Naive B cell (primary cell): ENCODE data around the gene SCP2. TPM values are rescaled to one million over a fixed set of nuclear protein-coding genes. Genes with fewer than 3 reads are reported as not detected.

Experiments used
- ATAC-seq, 2 donors: fragments of 150-1000 bp; cut with Tn5 transposase; 2 replicates each; pipeline ENCODE4 v1.10.0; 2021; ENCODE audit warnings: low read depth in 2 of 2, mild to moderate bottlenecking in 2 of 2, moderate library complexity in 2 of 2
- DNase-seq: peaks from one replicate; pipeline ENCODE4 v3.0.0; 2022
- H3K27ac Mint-ChIP-seq, 6 donors: one replicate each; pipeline ENCODE4 v1.8.0; 2020 to 2022; ENCODE audit warnings: mild to moderate bottlenecking in 6 of 6, mixed read lengths in 6 of 6, moderate library complexity in 5 of 6, inconsistent platforms in 2 of 6
- H3K27me3 Mint-ChIP-seq, 3 donors: one replicate each; pipeline ENCODE4 v1.8.0; 2021 to 2022; ENCODE audit warnings: mixed read lengths in 3 of 3, mild to moderate bottlenecking in 1 of 3
- H3K36me3 Mint-ChIP-seq, 2 donors: one replicate each; pipeline ENCODE4 v1.8.0; 2020 to 2022; ENCODE audit warnings: mixed read lengths in 2 of 2, inconsistent platforms in 1 of 2, mild to moderate bottlenecking in 1 of 2
- H3K4me1 Mint-ChIP-seq, 3 donors: one replicate each; pipeline ENCODE4 v1.8.0; 2020 to 2022; ENCODE audit warnings: mixed read lengths in 3 of 3, inconsistent platforms in 1 of 3, mild to moderate bottlenecking in 1 of 3, moderate library complexity in 1 of 3
- H3K4me3 Mint-ChIP-seq, 8 donors: one replicate each; pipeline ENCODE4 v1.8.0; 2020 to 2022; ENCODE audit warnings: mild to moderate bottlenecking in 8 of 8, mixed read lengths in 8 of 8, moderate library complexity in 8 of 8, inconsistent platforms in 2 of 8
- H3K9me3 Mint-ChIP-seq, 7 donors: one replicate each; pipeline ENCODE4 v1.8.0; 2020 to 2022; ENCODE audit warnings: mixed read lengths in 7 of 7, mild to moderate bottlenecking in 5 of 7, inconsistent platforms in 2 of 7, moderate library complexity in 1 of 7
- polyA plus RNA-seq, 6 donors: library from polyadenylated mRNA; unstranded; fragments of 300-500 nt; fragmentation: Illumina TruSeq; gene quantifications; one replicate each; pipeline ENCODE4 v1.2.3, GENCODE V29; 2021; ENCODE audit warnings: low read depth in 6 of 6

The SCP2 gene
- polyA plus RNA-seq, 6 donors from 2014 or later = 126 to 206 (median 169) TPM

DNA sequence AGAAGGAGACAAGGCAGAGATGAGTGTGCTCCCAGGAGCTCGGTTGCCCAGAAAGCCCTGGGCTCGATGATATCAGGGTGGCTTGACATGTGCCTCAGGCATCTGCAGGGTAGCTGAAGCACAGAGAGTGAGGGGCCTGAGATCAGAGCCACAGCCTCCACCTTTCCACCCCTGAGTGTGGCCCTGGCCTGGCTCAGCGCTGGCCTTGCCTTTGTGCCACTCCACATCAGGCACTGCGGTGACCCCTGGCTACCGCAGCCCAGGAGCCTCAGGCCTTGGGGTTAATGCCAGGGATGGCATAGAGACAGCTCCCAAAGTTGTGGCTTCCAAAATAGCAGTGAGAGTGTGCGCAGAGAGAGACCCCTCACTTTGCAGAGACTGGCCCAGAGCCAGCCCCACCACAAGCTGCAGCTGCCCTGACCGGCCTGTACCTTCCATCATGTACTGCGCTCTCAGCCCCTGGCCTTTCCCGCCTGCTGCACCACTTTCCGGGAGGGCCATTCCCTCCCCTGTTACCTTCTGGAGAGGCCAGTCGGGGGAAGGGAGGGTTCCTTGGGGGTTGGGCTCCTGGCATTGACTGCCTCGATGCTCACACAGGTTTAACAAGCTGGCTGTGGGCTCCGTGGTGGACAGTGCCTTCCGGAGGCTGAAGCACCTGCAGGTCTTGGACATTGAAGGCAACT, 154.4 kb downstream of the SCP2 start:
- Mint-ChIP-seq H3K27me3 (peaks cover 0 to 10% (median 9%) of the 10 kb centered on the region in 3 donors), H3K27ac (no peak overlapping the region), H3K9me3 (no peaks in the 10 kb centered on the region), H3K36me3 (no peaks in the 10 kb centered on the region), H3K4me3 (no peak overlapping the region), H3K4me1 (peaks cover 0 to 8% (median 0%) of the 10 kb centered on the region in 3 donors)
- no peak for DNase-seq
- no peak for ATAC-seq

DNA sequence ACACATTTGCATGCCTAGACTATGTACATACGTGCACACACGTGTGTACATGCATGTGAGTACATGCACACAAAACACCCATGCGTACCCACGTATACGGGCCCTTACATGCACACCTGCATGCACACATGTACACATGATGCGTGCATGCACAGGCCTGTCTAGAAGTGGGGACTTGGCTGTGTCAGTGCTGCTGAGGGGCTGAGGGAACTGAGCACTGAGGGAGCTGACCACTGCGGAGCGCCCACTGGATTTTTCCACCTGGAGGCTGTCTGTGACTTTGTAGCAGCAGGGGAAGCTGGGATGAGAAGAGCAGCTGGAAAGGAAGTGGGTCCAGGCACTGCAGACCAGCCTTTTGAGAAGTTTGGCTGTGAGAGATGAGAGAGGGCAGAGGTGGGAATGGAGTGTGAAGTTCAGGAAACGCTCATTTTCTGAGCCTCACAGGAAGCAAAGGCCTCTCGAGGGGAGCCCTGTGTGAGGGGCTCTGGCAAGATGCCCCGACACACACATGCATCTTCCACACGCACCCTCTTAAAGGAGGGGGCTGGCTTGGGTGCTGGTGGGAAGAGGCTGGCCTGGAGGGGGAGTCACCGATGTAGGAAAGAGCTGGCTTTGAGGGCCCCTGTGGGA, 155.9 kb downstream of the SCP2 start:
- H3K4me3 Mint-ChIP-seq = no peak overlapping the region
- ATAC-seq = no peak
- peaks cover 0 to 10% (median 9%) of the 10 kb centered on the region in 3 donors for H3K27me3 Mint-ChIP-seq
- peaks cover 0 to 8% (median 0%) of the 10 kb centered on the region in 3 donors for H3K4me1 Mint-ChIP-seq
- H3K9me3 Mint-ChIP-seq = no peaks in the 10 kb centered on the region
- no peak overlapping the region for H3K27ac Mint-ChIP-seq
- H3K36me3 Mint-ChIP-seq = no peaks in the 10 kb centered on the region
- DNase-seq = no peak

DNA sequence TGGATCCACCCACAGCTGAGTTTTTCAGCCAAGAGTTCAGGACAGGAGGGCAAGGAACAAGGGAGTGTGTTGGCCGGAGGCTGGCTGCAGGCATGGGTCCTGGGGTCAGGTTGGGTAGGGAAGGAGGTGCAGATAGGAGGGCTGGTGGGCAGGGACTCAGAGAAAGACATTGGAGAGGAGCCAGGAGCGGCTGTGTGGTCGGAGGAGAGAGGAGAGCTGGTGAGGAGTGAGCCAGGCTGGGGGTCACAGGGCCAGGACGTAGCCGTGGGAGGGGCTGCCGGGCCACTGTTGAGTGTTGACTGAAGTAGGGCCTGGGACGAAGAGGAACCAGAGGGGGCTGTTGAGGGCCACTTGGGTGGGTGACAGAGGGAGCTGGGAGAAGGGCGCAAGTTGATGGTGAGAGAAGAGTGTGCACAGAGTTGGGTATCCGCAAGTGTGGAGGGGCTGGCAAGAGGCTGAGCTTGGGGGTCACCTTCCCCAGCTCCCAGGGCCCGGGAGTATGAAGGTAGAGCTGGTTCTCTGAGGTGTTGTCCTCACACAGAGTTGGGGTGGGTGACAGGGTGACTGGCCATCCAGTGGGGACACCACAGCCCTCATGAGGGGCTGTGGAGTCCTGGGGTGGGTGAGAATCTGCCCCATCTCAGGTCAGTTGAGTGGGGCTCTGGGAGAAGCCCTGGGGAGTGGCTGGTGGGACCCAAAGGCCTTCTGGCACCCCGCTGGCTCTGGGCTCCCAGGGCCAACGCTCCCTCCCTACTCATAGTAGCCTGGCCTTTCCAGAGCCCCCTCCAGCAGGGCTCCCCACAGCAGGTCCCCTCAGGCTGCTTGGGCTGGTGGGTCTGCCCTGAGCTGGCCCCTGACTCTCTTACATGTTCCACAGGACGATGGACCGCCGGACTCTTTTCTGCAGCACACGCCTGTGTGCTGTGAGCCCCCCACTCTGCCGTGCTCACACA, 156.8 kb downstream of the SCP2 start:
- H3K9me3 Mint-ChIP-seq = no peaks in the 10 kb centered on the region
- H3K36me3 Mint-ChIP-seq = no peaks in the 10 kb centered on the region
- peaks cover 0 to 8% (median 0%) of the 10 kb centered on the region in 3 donors for H3K4me1 Mint-ChIP-seq
- peaks cover 0 to 13% (median 10%) of the 10 kb centered on the region in 3 donors for H3K27me3 Mint-ChIP-seq
- DNase-seq (no peak), ATAC-seq (no peak)
- H3K27ac Mint-ChIP-seq = peak overlapping the region in 1 of 6 donors; percentile 94
- no peak overlapping the region for H3K4me3 Mint-ChIP-seq

DNA sequence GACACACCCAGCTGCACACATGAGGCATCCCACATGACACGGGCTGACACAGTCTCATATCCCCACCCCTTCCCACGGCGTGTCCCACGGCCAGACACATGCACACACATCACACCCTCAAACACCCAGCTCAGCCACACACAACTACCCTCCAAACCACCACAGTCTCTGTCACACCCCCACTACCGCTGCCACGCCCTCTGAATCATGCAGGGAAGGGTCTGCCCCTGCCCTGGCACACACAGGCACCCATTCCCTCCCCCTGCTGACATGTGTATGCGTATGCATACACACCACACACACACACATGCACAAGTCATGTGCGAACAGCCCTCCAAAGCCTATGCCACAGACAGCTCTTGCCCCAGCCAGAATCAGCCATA, 157.5 kb downstream of the SCP2 start:
- peak overlapping the region in 3 of 6 donors; percentile 27 to 94 (median 65) for H3K27ac Mint-ChIP-seq
- H3K4me3 Mint-ChIP-seq = no peak overlapping the region

GRCh38 chr1:53085405-53085804, 158.3 kb downstream of the SCP2 start:
- no peaks in the 10 kb centered on the region for H3K9me3 Mint-ChIP-seq
- ATAC-seq (no peak), DNase-seq (no peak)
- peaks cover 0 to 8% (median 0%) of the 10 kb centered on the region in 3 donors for H3K4me1 Mint-ChIP-seq
- no peak overlapping the region for H3K4me3 Mint-ChIP-seq
- H3K27me3 Mint-ChIP-seq = peaks cover 0 to 13% (median 10%) of the 10 kb centered on the region in 3 donors
- H3K36me3 Mint-ChIP-seq = no peaks in the 10 kb centered on the region
- H3K27ac Mint-ChIP-seq = no peak overlapping the region

More for the DNA sequence above, 157.5 kb downstream of the SCP2 start:
- ATAC-seq (no peak), DNase-seq (no peak)
- Mint-ChIP-seq H3K4me1 (peaks cover 0 to 8% (median 0%) of the 10 kb centered on the region in 3 donors), H3K36me3 (no peaks in the 10 kb centered on the region), H3K9me3 (no peaks in the 10 kb centered on the region), H3K27me3 (peaks cover 0 to 13% (median 10%) of the 10 kb centered on the region in 3 donors)

DNA sequence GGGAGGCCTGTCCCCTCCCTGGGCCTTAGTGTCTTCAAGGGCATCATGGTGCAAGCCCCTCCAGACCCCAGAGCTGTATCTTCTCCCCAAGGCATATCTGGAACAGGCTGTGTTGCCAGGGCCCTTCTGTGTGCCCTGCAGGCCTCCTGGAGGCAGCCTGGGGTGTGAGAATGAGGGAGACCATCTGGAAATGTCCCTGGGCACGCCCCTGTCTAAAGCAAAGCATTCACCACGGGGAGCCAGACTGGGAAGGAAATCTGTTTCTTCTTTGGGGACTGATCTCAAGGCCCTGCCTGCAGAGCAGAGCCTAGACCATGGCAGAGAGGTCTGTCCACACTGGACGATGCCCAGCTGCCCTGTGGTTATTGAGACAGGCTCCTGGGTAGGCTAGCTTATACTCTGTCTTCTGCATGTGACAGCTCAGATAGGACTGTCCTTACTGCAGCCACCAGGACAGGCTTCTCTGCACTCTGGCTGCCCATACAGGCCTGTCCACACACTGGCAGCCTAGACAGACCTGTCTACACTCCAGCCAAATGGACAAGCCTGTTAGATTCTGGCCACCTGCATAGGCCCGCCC, 159.5 kb downstream of the SCP2 start:
- DNase-seq (no peak), ATAC-seq (no peak)
- Mint-ChIP-seq H3K4me1 (peaks cover 0 to 8% (median 0%) of the 10 kb centered on the region in 3 donors), H3K9me3 (no peaks in the 10 kb centered on the region), H3K27me3 (peaks cover 0 to 13% (median 10%) of the 10 kb centered on the region in 3 donors), H3K4me3 (peak overlapping the region in 1 of 8 donors; percentile 33), H3K27ac (peak overlapping the region in 1 of 6 donors; percentile 32), H3K36me3 (no peaks in the 10 kb centered on the region)

- Mint-ChIP-seq H3K4me3 (no peak overlapping the region), H3K36me3 (no peaks in the 10 kb centered on the region), H3K9me3 (no peaks in the 10 kb centered on the region), H3K4me1 (peaks cover 0 to 8% (median 0%) of the 10 kb centered on the region in 3 donors), H3K27me3 (peaks cover 0 to 13% (median 10%) of the 10 kb centered on the region in 3 donors), H3K27ac (no peak overlapping the region)
- DNase-seq (no peak), ATAC-seq (no peak)
These were observed 160.5 kb downstream of the SCP2 start for GRCh38 chr1:53087332-53088285.

DNA sequence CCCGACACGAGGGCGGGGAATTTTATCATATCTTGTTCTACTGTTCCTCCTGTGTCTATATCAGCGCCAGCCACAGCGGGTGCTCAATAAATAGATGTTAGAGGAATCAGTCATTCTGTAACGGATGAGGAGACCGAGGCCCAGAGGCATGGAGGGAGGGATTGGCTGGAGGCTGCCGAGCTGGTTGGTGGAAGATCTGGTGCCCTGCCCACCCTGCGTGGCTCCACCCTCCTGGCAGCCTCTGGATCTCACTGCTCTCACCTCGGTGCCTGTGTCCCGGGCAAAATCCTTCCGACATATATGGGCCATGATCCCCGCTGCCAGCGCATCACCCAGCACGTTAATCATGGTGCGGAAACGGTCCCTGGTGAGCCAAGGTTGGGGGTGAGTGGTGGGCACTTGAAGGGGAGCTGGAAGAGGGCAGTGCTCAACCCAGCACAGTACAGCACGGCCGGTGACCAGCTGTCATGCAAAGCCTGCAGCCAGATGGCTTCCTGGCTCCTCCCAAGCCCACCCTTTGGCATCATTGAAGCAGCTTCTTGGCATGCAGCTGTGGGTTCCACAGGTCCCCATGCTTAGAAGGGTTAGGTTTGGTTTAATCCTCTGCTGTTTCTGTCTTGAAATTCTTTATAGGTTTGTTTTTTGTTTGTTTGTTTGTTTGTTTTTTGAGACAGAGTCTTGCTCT, 161.7 kb downstream of the SCP2 start:
- Mint-ChIP-seq H3K27ac (peak overlapping the region in 2 of 6 donors; percentile 59 to 78), H3K36me3 (no peaks in the 10 kb centered on the region)

DNA sequence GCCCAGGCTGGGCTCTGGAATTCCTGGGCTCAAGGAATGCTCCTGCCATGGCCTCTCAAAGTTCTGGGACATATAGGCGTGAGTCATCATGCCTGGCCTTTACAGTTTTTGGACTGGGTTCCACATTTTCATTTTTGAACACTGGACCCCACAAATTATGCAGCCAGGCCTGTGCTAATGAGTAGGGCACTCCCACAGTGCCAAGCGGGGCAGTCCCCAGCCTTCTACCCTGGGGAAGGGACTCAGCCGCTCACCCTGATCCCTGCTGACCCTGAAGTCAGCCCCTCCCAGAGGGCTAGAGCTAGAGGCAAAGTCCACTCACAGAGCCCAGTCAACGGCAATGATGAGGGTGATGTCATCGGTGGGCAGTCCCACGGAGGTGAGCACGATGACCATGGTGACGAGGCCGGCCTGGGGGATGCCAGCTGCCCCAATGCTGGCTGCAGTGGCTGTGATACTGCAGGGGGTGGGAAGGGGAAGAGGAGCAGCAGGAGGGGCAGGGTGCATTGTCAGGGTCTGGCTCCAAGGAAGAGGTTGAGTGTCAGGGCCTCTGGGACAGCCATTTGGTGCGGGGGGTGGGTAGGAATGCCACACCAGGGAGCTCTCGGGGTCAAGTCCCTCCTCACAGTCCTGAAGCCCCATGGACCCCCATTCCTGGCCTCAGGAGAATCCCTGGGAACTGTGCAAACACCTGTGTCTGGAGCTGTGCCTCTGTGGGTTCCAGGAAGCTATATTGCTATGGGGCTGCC, 162.6 kb downstream of the SCP2 start:
- Mint-ChIP-seq H3K36me3 (no peaks in the 10 kb centered on the region), H3K27ac (peak overlapping the region in 1 of 6 donors; percentile 30), H3K9me3 (no peaks in the 10 kb centered on the region), H3K4me3 (no peak overlapping the region), H3K4me1 (no peaks in the 10 kb centered on the region), H3K27me3 (peaks cover 0 to 5% (median 0%) of the 10 kb centered on the region in 3 donors)
- DNase-seq = no peak
- ATAC-seq = no peak

More for the DNA sequence above, 161.7 kb downstream of the SCP2 start:
- Mint-ChIP-seq H3K4me1 (no peaks in the 10 kb centered on the region), H3K4me3 (peak overlapping the region in 1 of 8 donors; percentile 52), H3K27me3 (peaks cover 0 to 7% (median 0%) of the 10 kb centered on the region in 3 donors), H3K9me3 (no peaks in the 10 kb centered on the region)
- DNase-seq = no peak
- no peak for ATAC-seq

GRCh38 chr1:53090227-53091147, 163.4 kb downstream of the SCP2 start:
- peaks cover 0 to 5% (median 0%) of the 10 kb centered on the region in 3 donors for H3K27me3 Mint-ChIP-seq
- H3K4me3 Mint-ChIP-seq = no peak overlapping the region
- H3K9me3 Mint-ChIP-seq = no peaks in the 10 kb centered on the region
- ATAC-seq = no peak
- H3K4me1 Mint-ChIP-seq = no peaks in the 10 kb centered on the region
- DNase-seq = no peak
- H3K36me3 Mint-ChIP-seq = no peaks in the 10 kb centered on the region
- H3K27ac Mint-ChIP-seq = no peak overlapping the region
